Panc1 (cell line): ENCODE measurements around the gene TRIM10. TPM values are rescaled to one million over a fixed set of nuclear protein-coding genes. Genes with fewer than 3 reads are reported as not detected.

Experiments
- ATAC-seq: fragments of 200-7000 bp; cut with Tn5 transposase; 2 replicates; pipeline ENCODE4 v1.9.1; 2020; ENCODE audit warnings: mild to moderate bottlenecking, moderate library complexity
- BruUV-seq: library from RNA; stranded (reverse); fragments of 400-500 nt; replicated peaks from 2 replicates; lab custom pipeline; 2021; lab: Mats Ljungman, UMichigan
- CTCF ChIA-PET: fragments of 300-600 bp; sonication (Branson Sonifier 250); formaldehyde crosslinking; loops from one replicate; lab custom pipeline; 2022; ENCODE audit warnings: antibody characterized with exemption; lab: Charles Lee
- POLR2A ChIA-PET: fragments of 300-600 bp; sonication (Branson Sonifier 250); formaldehyde crosslinking; loops from one replicate; lab custom pipeline; 2022; ENCODE audit warnings: antibody characterized with exemption; lab: Charles Lee
- DNase-seq: peaks from one replicate; pipeline ENCODE4 v3.0.0-alpha.2; 2010; ENCODE audit warnings: low read depth, low spot score
- H3K27ac ChIP-seq: 2 replicates; pipeline ENCODE4 v1.5.1; 2011; ENCODE audit warnings: mild to moderate bottlenecking, low read length, inconsistent platforms
- H3K27me3 ChIP-seq: fragments of 200-500 bp; sonication (Bioruptor generic); 2 replicates; pipeline ENCODE4 v1.6.0; 2014; ENCODE audit warnings: low read length, inconsistent platforms; ENCODE audit not compliant: control insufficient read depth, insufficient read depth
- H3K36me3 ChIP-seq: fragments of 200-500 bp; sonication (Bioruptor generic); 2 replicates; pipeline ENCODE4 v1.5.1; 2014; ENCODE audit warnings: inconsistent platforms, mild to moderate bottlenecking, low read length, moderate library complexity; ENCODE audit not compliant: control insufficient read depth, insufficient read depth
- H3K4me1 ChIP-seq: 2 replicates; pipeline ENCODE4 v1.5.1; 2011; ENCODE audit warnings: inconsistent platforms, mild to moderate bottlenecking, low read length, moderate library complexity; ENCODE audit not compliant: control insufficient read depth, insufficient read depth
- H3K4me3 ChIP-seq, 2 experiments: 2 replicates each; pipeline ENCODE4 v1.5.1; 2011 to 2012; ENCODE audit warnings: low read depth in 2 of 2, low read length in 2 of 2, mild to moderate bottlenecking in 2 of 2, inconsistent platforms in 1 of 2, moderate library complexity in 1 of 2
- H3K9me3 ChIP-seq: fragments of 200-500 bp; sonication (Bioruptor generic); 2 replicates; pipeline ENCODE4 v1.5.1; 2014; ENCODE audit warnings: low read depth, mild to moderate bottlenecking, inconsistent platforms, low read length, moderate library complexity; ENCODE audit not compliant: control insufficient read depth, insufficient read depth
- CTCF ChIP-seq: fragments of 450-650 bp; IDR thresholded peaks from 2 replicates; pipeline ENCODE4 v1.5.1; 2017; ENCODE audit warnings: mild to moderate bottlenecking
- POLR2AphosphoS5 ChIP-seq: IDR thresholded peaks from 2 replicates; pipeline ENCODE4 v1.6.1; 2012; ENCODE audit warnings: mild to moderate bottlenecking, low read depth, low read length, moderate library complexity
- REST ChIP-seq, 2 experiments: IDR thresholded peaks; 2 replicates each; pipeline ENCODE4 v1.6.1; 2011 to 2012; ENCODE audit warnings: low read depth in 2 of 2, control low read depth in 1 of 2, low read length in 1 of 2, mild to moderate bottlenecking in 1 of 2, moderate library complexity in 1 of 2; ENCODE audit not compliant: insufficient read depth in 1 of 2
- SIN3A ChIP-seq: IDR thresholded peaks from 2 replicates; pipeline ENCODE4 v1.6.1; 2012; ENCODE audit warnings: low read depth, mild to moderate bottlenecking, low read length, moderate library complexity, borderline replicate concordance; ENCODE audit not compliant: insufficient read depth
- TCF7L2 ChIP-seq: IDR thresholded peaks from 2 replicates; pipeline ENCODE4 v1.6.1; 2011; ENCODE audit warnings: mild to moderate bottlenecking, low read depth, low read length, inconsistent platforms
- in situ Hi-C: cut with HindIII; loops from 2 replicates; pipeline ENCODE4 v1.10.0; 2016; ENCODE audit warnings: low sequenced_read_pairs, low pct_unique_long_range_greater_than_20kb
- intact Hi-C: fragments of 100-400 bp; cut with micrococcal nuclease; formaldehyde crosslinking; loops from one replicate; pipeline ENCODE4 v1.10.0; 2022; ENCODE audit not compliant: unreplicated experiment
- total RNA-seq: library from RNA; stranded (reverse); gene quantifications from one replicate; pipeline ENCODE4 v1.2.1, GENCODE V29; 2021; ENCODE audit not compliant: unreplicated experiment

Gene TRIM10
- total RNA-seq, 1 experiment from 2014 or later: not detected

GRCh38 chr6:30163918-30164654, 3.1 kb upstream of the TRIM10 start:
- ATAC-seq (peak; percentile 52), DNase-seq (no peak)
- TF ChIP-seq CTCF: no peak
- TF ChIP-seq POLR2AphosphoS5: no peak
- no peak for TF ChIP-seq TCF7L2
- intact Hi-C loops: no loop called here
- H3K27me3 ChIP-seq: peaks cover 15% of the 10 kb centered on the region
- H3K4me1 ChIP-seq: no peaks in the 10 kb centered on the region
- BruUV-seq: no TSS peak
- H3K36me3 ChIP-seq: no peaks in the 10 kb centered on the region
- ChIA-PET POLR2A (no interaction called here), CTCF (no interaction called here)
- in situ Hi-C loops: no loop called here
- peak overlapping the region; percentile 29 to 52 for H3K4me3 ChIP-seq
- no peak overlapping the region for H3K27ac ChIP-seq
- no peaks in the 10 kb centered on the region for H3K9me3 ChIP-seq

GRCh38 chr6:30163090-30163917, 2.3 kb upstream of the TRIM10 start, which contains the start of gene TRIM15:
Gene TRIM15 (plus strand): TSS chr6:30163546. CDS start chr6:30163685, 139 bp downstream.
- H3K27ac ChIP-seq: no peak within 1 kb of the TSS
- in situ Hi-C loops: no loop called here
- no TSS peak for BruUV-seq
- no peaks in the 10 kb centered on the region for H3K4me1 ChIP-seq
- H3K27me3 ChIP-seq: peaks cover 13% of the 10 kb centered on the region
- H3K4me3 ChIP-seq: peak within 1 kb of the TSS; percentile 29 to 52
- CTCF ChIA-PET: no interaction called here
- ATAC-seq: peak; percentile 73
- POLR2A ChIA-PET: no interaction called here
- H3K9me3 ChIP-seq: no peaks in the 10 kb centered on the region
- no peaks in the 10 kb centered on the region for H3K36me3 ChIP-seq
- DNase-seq: no peak
- intact Hi-C loops: no loop called here
- TF ChIP-seq POLR2AphosphoS5 (no peak), TCF7L2 (no peak), REST (IDR thresholded peaks at IDR 0.05; ENCODE audit: insufficient read depth in 1 of 2, low read depth in 2 of 2, low read length in 1 of 2) (no peak), SIN3A (no peak), CTCF (no peak)
